A673 (cell line): Measurements from ENCODE around the gene SIRPA.

Experiments
- CTCF ChIP-seq: fragments of 300-800, 200-600 bp; sonication (generic); conservative IDR thresholded peaks from 2 replicates; pipeline ENCODE4 v1.5.1; 2017; ENCODE audit warnings: low read depth, mild to moderate bottlenecking, antibody characterized with exemption, low read length, moderate library complexity, mixed read lengths
- EZH2 ChIP-seq: fragments of 200-600 bp; sonication (generic); IDR thresholded peaks from 2 replicates; pipeline ENCODE4 v1.6.1; 2017; ENCODE audit warnings: borderline replicate concordance, low read depth, mild to moderate bottlenecking, mixed read lengths, antibody characterized with exemption, low read length; ENCODE audit not compliant: poor library complexity, severe bottlenecking

- TF ChIP-seq CTCF: no peak
- TF ChIP-seq EZH2: no peak
These were observed 13.9 kb downstream of the SIRPA start for GRCh38 chr20:1909097-1909496.
